ENCODE data around the gene DNAJB14.

Gene DNAJB14

DNA sequence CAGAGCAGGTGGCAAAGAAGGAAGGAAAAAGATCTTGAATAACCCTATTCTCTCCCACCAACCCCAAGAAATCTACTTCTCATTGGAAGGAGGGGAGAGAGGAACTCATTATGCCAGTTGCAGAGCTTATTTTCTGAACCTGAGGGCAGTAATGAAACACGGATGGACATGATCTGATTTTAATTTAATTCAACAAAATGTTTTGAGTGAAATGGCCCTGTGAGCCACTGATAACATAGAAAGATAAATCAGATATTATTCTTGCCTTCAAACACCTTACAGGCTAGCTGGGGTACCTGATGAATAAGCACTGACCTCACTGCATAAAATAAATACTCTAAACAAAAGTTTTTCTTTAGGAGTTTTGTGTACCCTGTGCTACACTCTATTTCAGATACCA is 99.5 kb downstream of the DNAJB14 start:
- Histone ChIP-seq H3K4me3 (ENCODE audit: low read length) (no peak overlapping the region), H3K9ac (ENCODE audit: low read length) (no peak overlapping the region), H3K27me3 (replicated peaks; ENCODE audit: control insufficient read depth, insufficient read depth, low read length) (no peaks in the 10 kb centered on the region), H3K9me3 (ENCODE audit: control insufficient read depth, low read length) (no peaks in the 10 kb centered on the region), H3K4me1 (ENCODE audit: control insufficient read depth, insufficient read depth, low read length) (peaks cover 11% of the 10 kb centered on the region), H3K36me3 (ENCODE audit: control insufficient read depth, insufficient read depth, low read length, severe bottlenecking) (no peaks in the 10 kb centered on the region)
- DNase-seq (ENCODE audit: low read depth): no peak
